NOMO-1 treated with DMSO at 0.1 percent for 48 hours (cell line): ENCODE results near the gene NME7.
A peak's percentile ranks its signal among the peaks of the same experiment; 100 is the strongest.
"Not testable (repeated sequence)": the region's sequence is repeated elsewhere in the genome, so short reads cannot be mapped to it uniquely, and the experiment has no call there.

Experiments
- DNase-seq: peaks from one replicate; lab custom pipeline; 2025; ENCODE audit not compliant: unreplicated experiment; lab: John Stamatoyannopoulos, UW

The NME7 gene, protein sequence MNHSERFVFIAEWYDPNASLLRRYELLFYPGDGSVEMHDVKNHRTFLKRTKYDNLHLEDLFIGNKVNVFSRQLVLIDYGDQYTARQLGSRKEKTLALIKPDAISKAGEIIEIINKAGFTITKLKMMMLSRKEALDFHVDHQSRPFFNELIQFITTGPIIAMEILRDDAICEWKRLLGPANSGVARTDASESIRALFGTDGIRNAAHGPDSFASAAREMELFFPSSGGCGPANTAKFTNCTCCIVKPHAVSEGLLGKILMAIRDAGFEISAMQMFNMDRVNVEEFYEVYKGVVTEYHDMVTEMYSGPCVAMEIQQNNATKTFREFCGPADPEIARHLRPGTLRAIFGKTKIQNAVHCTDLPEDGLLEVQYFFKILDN

DNA sequence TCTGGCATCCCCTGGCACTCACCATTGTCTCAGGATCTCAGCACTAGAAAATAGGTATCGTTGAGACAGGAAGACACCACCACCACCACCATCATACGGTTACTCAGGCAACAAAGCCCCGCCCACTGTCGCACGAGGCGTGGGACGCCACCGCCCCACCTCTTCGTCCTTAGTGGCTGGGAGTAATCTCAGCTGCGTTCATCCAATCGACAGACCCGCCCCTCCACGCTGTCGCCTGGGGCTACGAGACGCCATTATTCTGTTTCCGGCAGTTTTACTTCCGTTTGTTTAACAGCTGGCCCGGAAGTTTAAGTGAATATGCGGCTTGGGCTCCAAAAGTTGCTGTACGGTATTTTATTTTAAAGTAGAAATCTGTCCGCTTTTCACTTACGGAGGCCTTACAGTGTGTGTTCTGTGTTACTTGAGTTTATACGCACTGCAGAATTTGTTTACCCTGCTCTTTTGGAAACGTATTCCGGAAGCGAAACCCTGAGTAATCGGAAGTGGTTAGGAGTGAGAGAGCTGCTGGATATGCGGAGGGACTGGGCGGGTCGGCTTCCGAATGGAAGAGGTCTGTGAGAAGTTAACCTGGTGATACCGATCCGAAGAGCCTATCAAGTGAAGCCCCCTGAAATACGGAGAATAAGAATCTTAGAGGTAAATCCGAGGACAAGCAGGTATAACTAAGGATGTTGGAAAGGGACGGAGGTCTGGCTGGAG, at the start of gene NME7, which contains the start of gene BLZF1:
Gene NME7, minus strand, starts transcription at position 112 of the 720 bp plus-strand sequence. Its CDS starts 87 bp downstream, at position 25.
Gene BLZF1, plus strand, starts transcription at position 510 of the 720 bp plus-strand sequence. CDS start 1,328 bp downstream, outside the sequence.
- DNase-seq: peak; percentile 97

DNA sequence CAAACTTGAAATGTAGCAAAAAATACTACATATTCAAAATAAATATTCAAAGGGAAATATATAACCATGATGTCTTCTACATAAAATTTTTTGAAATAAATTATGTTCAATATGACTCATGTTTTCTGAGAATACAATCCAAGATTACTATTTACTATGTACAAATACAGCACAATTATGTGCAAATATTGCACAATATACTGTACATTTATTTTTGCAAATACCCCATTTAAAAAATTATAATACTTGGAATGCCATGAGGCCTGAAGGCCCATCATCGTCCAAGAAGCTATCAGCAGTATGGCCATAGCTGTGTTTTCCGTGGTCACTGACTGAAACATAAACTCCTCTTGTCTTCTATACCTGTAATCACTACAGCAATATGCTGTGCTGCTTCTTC, 47.4 kb upstream of the NME7 start:
- DNase-seq: no peak

DNA sequence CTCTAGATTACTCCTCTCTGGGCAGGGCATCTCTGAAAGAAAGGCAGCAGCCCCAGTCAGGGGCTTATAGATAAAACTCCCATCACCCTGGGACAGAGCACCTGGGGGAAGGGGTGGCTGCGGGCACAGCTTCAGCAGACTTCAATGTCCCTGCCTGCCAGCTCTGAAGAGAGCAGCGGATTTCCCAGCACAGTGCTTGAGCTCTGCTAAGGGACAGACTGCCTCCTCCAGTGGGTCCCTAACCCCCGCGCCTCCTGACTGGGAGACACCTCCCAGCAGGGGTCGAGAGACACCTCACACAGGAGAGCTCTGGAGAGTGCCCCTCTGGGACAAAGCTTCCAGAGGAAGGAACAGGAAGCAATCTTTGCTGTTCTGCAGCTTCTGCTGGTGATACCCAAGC, 40.7 kb upstream of the NME7 start:
- not testable (repeated sequence) for DNase-seq

DNA sequence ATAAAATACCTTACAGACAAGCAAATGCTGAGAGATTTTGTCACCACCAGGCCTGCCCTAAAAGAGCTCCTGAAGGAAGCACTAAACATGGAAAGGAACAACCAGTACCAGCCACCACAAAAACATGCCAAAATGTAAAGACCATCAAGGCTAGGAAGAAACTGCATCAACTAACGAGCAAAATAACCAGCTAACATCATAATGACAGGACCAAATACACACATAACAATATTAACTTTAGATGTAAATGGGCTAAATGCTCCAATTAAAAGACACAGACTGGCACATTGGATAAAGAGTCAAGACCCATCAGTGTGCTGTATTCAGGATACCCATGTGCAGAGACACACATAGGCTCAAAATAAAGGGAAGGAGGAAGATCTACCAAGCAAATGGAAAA, 35.0 kb upstream of the NME7 start:
- DNase-seq: not testable (repeated sequence)

DNA sequence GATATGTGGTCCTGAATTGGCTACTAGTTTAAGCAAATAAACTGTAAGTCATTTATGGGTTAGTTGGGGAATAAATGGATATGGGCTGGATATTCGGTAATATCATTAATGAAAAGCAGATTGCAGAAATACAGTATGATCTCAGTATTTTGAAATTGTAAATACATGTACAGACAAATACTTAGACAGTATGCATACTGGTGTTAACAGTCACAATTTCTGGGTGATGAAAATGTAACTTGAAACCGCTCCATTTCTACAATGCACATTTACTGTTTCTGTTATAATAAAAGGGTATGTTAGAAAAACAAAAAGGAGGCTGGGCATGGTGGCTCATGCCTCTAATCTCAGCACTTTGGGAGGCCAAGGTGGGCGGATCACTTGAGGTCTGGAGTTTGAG, 28.4 kb upstream of the NME7 start:
- no peak for DNase-seq

DNA sequence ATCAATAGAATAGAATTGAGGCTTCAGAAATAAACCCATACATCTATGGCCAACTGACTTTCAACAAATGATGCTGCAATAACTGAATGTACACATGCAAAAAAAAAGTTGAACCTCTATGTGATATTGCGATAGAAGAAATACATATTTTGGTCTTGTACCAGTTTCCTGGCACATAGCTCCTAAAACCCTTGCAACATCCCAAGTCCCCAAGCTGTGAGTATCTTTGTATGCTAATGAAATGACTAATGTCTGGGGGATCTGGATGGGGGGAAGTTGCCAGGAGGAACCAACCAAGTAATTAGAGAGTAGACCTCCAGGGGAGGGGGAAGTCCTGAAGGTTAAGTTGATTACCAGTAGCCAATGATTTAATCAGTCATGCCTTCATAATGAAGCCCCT, 24.8 kb upstream of the NME7 start:
- DNase-seq: peak; percentile 49

DNA sequence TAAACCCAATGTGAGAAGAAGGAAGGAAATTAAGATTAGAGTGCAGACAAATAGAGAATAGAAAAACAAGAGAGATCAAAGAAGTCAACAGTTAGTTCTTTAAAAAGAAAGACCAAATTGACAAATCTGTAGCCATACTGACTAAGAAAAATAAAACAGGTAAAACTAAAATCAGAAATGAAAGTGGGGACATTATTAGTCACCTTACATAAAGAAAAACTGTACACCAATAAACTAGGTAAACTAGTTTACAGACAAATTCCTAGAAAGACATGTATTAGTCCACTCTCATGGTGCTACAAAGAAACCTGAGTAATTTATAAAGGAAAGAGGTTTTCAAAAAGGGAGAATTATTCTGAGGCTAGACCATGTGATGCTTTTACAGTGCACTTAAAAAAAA, 22.7 kb upstream of the NME7 start:
- DNase-seq: no peak

DNA sequence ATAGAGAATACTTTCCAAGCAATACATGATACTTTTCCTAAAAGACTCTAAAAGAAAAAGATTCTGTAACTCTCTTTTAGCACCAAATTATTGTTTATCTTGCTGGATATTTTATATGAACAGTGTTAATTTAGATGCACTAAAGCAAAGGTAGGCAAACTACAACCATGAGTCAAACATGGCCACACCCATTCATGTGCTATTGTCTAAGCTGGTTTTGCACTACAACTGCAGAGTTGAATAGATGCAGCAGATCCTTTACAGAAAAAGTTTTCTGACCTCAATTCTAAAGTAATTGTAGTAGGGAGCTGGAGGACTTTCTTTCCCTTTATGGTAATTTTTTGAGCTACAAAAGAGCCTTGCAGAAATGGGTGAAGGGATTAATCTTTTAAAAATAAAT, 19.8 kb upstream of the NME7 start:
- no peak for DNase-seq

DNA sequence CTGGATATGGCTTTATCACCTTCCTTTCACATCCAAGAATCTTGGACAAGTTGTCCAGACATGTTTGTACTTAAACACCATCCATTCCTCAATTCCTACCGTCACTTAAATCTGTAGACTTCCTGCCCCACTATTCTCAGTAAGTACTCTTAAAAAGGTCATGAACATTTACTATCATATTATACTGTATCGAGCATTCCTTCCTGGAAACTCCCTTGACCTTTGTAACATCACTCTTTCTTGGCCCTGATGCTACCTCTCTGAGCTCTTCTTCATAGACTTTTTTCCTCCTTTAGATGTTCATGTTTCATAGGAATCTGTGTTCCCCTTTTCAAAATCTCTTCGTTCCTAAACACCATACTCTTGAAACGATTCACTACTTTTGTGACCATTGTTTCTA, 15.9 kb upstream of the NME7 start:
- DNase-seq: no peak

DNA sequence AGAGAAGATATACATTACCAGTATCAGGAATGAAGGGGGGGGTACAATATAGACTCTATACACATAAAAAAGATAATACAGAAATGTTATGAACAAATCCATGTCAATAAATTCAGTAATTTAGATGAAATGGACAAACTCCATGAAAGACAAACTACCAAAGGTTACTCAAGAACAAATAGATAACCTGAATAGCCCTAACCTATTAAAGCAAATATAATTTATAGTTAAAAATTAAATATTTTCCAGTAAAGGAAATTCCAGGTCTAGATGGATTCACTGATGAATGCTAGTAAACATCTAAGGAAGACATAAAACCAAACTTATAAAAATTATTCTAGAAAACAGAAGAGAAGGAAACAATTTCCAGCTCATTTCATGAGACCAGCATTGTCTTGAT, 13.6 kb upstream of the NME7 start:
- no peak for DNase-seq

DNA sequence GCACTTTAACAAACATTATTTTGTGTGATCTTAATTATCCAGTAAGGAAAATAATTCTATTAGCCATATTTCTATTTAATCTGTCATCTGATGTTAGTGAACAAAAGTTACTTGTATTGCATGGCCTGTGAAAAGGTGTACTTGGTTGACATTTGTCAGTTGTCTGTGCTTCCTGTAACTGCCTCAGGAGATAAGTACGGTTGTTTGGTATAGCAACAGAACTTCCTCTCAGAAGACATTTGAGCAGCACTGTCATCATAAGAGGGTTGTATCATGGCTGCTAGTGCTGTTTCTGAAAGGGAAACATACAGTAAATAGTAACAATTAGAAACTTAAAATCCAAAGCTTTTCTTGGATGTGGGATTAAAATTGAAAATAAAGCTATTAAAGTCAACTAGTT, 3.8 kb upstream of the NME7 start:
- peak; percentile 36 for DNase-seq

DNA sequence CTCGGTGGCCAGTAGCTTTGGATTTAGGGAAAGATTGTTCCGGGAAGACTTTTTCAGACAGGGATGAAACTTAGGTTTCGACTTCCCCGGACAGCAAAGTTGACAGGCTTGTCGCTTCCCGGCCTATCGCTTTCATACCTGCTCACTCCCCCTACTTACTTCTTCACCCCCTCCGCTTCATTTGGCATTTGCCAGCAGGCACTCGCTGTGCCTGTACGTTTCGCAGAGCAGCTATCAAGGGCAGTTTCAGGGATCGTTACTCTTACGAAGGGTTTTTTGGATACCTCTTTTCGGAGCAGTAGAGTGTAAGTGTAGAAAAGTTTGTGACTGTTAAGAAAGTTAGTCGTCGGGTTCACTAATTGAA, 791 bp upstream of the NME7 start:
- DNase-seq: peak; percentile 23

DNA sequence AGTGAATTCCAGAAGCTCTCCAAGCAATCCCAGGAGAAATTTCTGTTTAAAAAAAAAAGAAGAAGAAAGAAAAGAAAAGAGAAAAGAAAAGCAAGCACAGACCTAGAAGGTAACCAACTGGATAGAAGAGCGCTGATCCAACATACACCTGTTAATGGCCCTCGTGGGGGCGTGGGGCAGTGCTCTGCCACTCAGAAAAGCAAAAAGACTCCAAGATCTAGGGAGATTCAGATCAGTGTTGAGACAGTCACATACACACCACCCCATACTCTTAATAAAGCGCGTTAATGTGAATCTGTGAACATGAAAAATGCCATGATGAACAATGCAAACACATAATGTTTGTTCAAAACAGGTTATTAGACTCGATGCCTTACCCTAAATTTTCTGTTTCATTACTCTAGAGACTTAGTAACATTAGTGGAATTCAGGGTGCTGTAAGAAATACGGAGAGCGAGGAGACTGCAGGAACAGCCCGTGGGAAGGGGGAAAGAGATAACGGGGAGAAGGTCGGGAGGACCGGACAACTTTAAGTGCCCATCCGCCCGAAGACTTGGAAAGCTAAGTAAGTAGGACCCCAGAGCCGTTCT, 406 bp downstream of the NME7 start:
- DNase-seq: no peak

DNA sequence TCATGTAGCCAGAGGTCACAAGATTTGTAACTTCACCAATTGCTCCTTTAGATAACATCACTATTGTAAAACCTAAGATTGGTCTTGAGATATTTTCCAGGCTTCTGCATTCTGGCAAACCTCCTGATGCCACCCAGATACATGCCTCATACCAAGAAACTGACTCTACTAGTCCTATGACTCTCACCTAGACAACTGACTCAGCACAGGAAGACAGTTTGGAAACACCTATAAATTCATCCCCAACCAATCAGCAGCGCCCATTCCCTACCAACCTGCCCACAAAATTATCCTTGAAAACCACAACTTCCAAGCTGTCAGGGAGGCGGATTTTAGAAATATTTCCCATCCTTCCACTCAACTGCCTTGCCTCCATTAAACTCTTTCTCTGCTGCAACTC, 2.6 kb downstream of the NME7 start:
- DNase-seq: no peak

DNA sequence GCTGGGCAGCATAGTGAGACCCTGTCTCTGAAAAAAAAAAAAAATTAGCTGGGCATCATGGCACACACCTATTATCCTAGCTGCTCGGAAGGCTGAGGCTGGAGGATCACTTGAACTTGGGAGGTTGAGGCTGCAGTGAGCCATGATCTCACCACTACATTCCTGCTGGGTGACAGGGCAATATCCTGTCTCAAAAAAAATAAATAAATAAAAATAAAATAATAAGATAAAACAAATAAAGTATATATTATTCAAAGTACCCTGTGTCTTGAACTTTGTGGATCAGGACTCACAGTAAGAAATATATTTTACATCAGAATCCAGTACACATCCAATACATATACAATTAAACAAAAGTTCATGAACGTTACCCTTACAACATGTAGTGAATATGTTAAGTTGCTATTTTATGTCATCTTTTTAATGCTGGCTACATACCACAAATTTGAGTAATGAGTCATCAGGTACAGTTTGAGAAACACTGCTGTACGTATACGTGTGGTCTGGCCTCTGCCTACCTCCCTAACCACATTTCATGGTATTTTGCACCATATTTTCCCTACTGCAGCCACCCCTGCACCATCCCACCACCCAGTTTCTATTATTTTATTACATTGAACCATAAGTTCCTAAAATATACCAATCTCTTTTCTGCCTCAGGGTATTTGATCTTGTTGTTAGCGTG, 4.4 kb downstream of the NME7 start:
- peak; percentile 4 for DNase-seq

DNA sequence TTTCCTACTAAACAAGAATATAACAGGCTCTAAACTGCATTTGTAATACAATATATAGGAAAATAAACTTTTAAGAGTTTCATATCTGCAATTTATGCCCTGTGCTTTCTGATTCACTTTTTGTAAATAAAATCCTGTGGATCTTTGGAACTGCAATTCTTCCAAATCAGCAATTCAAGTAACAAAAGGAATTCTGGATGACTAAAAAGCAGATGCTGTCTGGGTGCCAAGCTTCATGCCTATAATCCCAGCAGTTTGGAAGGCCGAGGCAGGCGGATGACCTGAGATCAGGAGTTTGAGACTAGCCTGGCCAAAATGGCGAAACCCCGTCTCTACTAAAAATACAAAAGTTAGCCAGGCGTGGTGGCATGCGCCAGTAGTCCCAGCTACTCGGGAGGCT, 6.3 kb downstream of the NME7 start:
- no peak for DNase-seq

DNA sequence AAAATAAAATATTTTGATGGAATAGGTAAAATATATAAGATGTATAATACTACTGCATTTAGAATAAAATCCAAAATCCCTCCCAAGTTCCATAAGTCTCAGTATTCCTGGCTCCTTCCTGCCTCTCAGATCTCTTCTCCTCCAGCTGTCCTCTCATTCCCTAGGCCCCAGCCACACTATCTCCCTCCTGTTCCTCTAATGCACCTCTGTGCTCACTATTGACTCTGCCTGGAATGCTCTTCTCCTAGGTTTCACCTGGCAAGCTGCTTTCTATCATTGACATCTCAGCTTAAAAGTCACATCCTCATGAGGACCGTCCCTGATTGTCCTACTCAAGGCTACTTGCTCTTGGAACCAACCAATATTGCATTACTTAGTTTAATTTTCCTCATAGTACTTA, 7.2 kb downstream of the NME7 start:
- no peak for DNase-seq

DNA sequence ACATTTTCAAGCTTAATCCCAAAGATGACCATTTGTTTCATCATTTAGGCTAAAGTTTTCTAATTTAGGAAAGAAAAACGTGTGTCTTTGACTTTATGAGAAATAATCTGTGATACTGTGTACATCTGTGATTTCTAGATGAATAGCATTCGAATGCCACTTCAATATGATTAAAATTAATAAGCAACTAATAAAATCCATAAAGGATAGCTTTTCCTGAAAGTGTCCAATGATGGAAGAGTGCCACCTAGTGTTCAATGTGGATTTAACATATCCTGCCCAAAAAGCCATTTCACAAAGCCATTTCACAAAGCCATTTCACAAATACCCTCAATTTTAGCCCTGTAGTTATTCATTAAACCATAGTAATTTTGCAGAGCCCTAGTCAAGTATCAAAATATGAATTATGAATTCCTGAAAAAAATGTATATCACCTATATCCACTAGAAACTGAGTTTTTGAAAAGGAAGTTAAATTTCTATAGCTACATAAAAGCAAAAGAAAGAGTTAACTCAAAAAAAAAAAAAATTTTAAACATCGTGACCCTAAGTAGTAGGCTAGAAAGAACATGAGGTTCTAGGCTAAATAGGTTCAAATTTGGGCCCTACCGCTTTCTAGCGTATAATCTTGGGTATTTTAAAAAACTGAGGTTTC, 19.1 kb downstream of the NME7 start:
- DNase-seq: peak; percentile 12

DNA sequence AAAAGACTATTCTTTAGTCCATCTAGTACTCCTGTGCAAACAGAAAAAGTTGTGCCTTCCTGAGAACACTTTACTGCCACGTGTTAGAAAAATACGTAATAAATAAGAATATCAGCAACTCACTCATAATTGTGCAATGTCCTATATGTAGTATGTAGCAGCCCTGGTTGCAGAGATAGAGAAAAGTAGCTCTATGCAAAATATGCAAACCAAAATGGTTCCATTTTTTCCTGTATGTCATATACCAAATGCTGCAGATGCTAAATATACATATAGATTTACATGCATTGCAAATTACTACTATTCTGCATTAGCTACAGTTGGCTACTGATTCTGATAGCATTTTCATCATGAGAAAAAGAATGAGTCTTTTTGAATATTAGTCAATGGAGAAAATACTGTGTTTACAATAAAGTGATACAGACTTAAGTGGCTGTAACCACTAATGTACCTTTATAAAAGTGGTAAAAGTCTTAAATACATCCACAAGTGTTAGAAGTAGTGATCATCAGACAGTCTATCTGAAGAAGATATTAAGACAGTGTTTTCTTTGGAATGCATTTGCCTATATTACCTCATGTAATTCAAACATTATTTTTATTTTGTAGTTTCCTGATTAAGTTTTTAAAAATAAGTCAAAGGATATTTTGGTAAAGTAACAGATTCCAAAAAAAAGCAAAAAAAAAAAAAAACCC, 19.8 kb downstream of the NME7 start:
- DNase-seq: no peak

DNA sequence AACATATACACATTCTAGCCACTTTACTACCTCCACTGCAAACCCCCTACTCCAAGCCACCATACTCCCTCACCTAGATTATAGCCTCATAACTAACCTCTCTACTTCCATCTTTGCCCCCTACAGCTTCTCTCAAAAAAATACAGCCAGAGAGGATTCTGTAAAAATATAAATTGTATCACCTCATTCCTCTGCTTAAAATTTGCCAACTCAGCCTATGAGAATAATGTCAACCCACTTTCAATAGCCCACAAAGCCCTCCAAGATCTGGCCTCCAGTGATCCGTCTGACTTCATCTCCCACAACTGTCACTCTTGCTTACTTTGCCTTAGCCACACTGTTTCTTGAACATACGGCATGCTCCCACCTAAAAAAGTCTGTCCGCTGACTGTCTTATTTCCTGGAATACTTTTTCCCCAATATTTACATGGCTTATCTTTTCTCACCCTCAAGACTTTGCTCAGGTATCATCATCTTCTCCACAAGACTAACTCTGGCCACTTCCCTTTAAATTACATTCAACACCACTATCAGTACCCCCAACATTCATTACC, 21.5 kb downstream of the NME7 start:
- no peak for DNase-seq
